B cell (primary cell): ENCODE results near the gene TBCEL. TPM values are rescaled to one million over a fixed set of nuclear protein-coding genes. Genes with fewer than 3 reads are reported as not detected.

Source experiments
- ATAC-seq: fragments of 200-7000 bp; cut with Tn5 transposase; one replicate; pipeline ENCODE4 v1.10.0; 2021; ENCODE audit warnings: low read depth, mild to moderate bottlenecking, moderate number of reproducible peaks, moderate library complexity
- CTCF ChIA-PET: fragments of 350-600 bp; sonication (Branson Sonifier 250); formaldehyde crosslinking; loops from one replicate; lab custom pipeline; 2021; ENCODE audit warnings: antibody characterized with exemption, inconsistent platforms; lab: Charles Lee
- POLR2A ChIA-PET: fragments of 350-600 bp; sonication (Branson Sonifier 250); formaldehyde crosslinking; loops from one replicate; lab custom pipeline; 2021; ENCODE audit warnings: antibody characterized with exemption; lab: Charles Lee
- DNase-seq: peaks from one replicate; pipeline ENCODE4 v3.0.0; 2013
- H2AFZ ChIP-seq: 2 replicates; pipeline ENCODE4 v1.6.1; 2012; ENCODE audit warnings: mild to moderate bottlenecking, low read depth, low read length; ENCODE audit not compliant: insufficient read depth, poor library complexity, severe bottlenecking
- H3K27ac ChIP-seq, 2 donors: 1 replicate in 1 of 2; 2 replicates in 1 of 2; pipeline ENCODE4 v1.5.1; 2012 to 2013; ENCODE audit warnings: low read length in 2 of 2, mild to moderate bottlenecking in 2 of 2, moderate library complexity in 1 of 2
- H3K27me3 ChIP-seq, 4 experiments: fragments of 200-600 bp in 1 of 4; sonication (generic) in 1 of 4; replicated peaks in 1 of 4; 1 replicate in 2 of 4; 2 replicates in 2 of 4; pipeline versions ENCODE4 v1.6.1 to v1.7.0; 2013 to 2016; ENCODE audit warnings: low read length in 3 of 4, mild to moderate bottlenecking in 2 of 4, mixed read lengths in 1 of 4, moderate library complexity in 1 of 4; ENCODE audit not compliant: insufficient read depth in 4 of 4, control insufficient read depth in 3 of 4; ENCODE audit errors: control extremely low read depth in 1 of 4
- H3K36me3 ChIP-seq, 2 experiments: replicated peaks in 1 of 2; 1 replicate in 1 of 2; 2 replicates in 1 of 2; pipeline versions ENCODE4 v1.6.1 to v1.7.1; 2013; ENCODE audit warnings: low read length in 1 of 2; ENCODE audit not compliant: insufficient read depth in 2 of 2, control insufficient read depth in 1 of 2; ENCODE audit errors: control extremely low read depth in 1 of 2, extremely low read depth in 1 of 2
- H3K4me1 ChIP-seq, 2 donors: fragments of 200-600 bp in 1 of 2; sonication (generic) in 1 of 2; 1 replicate in 1 of 2; 2 replicates in 1 of 2; pipeline versions ENCODE4 v1.5.1 to v1.6.1; 2013 to 2017; ENCODE audit warnings: low read length in 2 of 2; ENCODE audit not compliant: control insufficient read depth in 2 of 2, insufficient read depth in 2 of 2
- H3K4me2 ChIP-seq: replicated peaks from 2 replicates; pipeline ENCODE3; 2012; ENCODE audit warnings: mild to moderate bottlenecking, low read depth, low read length; ENCODE audit not compliant: poor library complexity, severe bottlenecking
- H3K4me3 ChIP-seq, 5 experiments: fragments of 200-600 bp in 1 of 5; sonication (generic) in 1 of 5; 1 replicate in 3 of 5; 2 replicates in 2 of 5; pipeline versions ENCODE4 v1.5.1 to v1.7.0; 2011 to 2016; ENCODE audit warnings: low read length in 4 of 5, mild to moderate bottlenecking in 4 of 5, low read depth in 2 of 5, control low read depth in 1 of 5, moderate library complexity in 1 of 5; ENCODE audit not compliant: insufficient read depth in 1 of 5; ENCODE audit errors: control extremely low read depth in 1 of 5, extremely low read depth in 1 of 5
- H3K79me2 ChIP-seq: fragments of 200-600 bp; sonication (generic); one replicate; pipeline ENCODE4 v1.6.0; 2016; ENCODE audit warnings: low read length; ENCODE audit not compliant: control insufficient read depth, insufficient read depth
- H3K9ac ChIP-seq: fragments of 200-600 bp; sonication (generic); 2 replicates; pipeline ENCODE4 v1.6.1; 2017; ENCODE audit warnings: mild to moderate bottlenecking, low read length, moderate library complexity
- H3K9me3 ChIP-seq, 3 donors: one replicate each; pipeline versions ENCODE4 v1.6.1 to v1.7.1; 2013; ENCODE audit warnings: low read length in 2 of 3; ENCODE audit not compliant: control insufficient read depth in 2 of 3, insufficient read depth in 1 of 3; ENCODE audit errors: control extremely low read depth in 1 of 3
- H4K20me1 ChIP-seq: 2 replicates; pipeline ENCODE4 v1.6.0; 2012; ENCODE audit warnings: mild to moderate bottlenecking, low read length; ENCODE audit not compliant: insufficient read depth, control insufficient read depth, poor library complexity, severe bottlenecking
- H3K27ac Mint-ChIP-seq: one replicate; pipeline ENCODE4 v1.8.0; 2021; ENCODE audit warnings: mixed read lengths
- H3K27me3 Mint-ChIP-seq: one replicate; pipeline ENCODE4 v1.8.0; 2021; ENCODE audit warnings: mixed read lengths
- H3K4me1 Mint-ChIP-seq: one replicate; pipeline ENCODE4 v1.8.0; 2021; ENCODE audit warnings: mixed read lengths
- H3K4me3 Mint-ChIP-seq: one replicate; pipeline ENCODE4 v1.8.0; 2021; ENCODE audit warnings: mixed read lengths
- H3K9me3 Mint-ChIP-seq: one replicate; pipeline ENCODE4 v1.8.0; 2022; ENCODE audit warnings: mixed read lengths; ENCODE audit not compliant: insufficient read depth
- EZH2 ChIP-seq: IDR thresholded peaks from 2 replicates; pipeline ENCODE4 v1.6.1; 2012; ENCODE audit warnings: borderline replicate concordance, low read depth, mild to moderate bottlenecking, moderate library complexity, low read length; ENCODE audit not compliant: insufficient read depth, poor library complexity, severe bottlenecking
- WGBS: methylation state at CpG from one replicate; pipeline ENCODE4 v1.1.5; 2013; ENCODE audit warnings: missing lambda C conversion rate; ENCODE audit not compliant: insufficient coverage; 5-methylcytosine and 5-hydroxymethylcytosine counted together
- intact Hi-C: fragments of 100-400 bp; cut with micrococcal nuclease; formaldehyde crosslinking; loops from one replicate; pipeline ENCODE4 v1.10.0; 2022
- polyA plus RNA-seq: library from polyadenylated mRNA; depleted of rRNA; stranded (reverse); fragments of >200 nt; gene quantifications from 2 replicates; pipeline ENCODE4 v1.2.3, GENCODE V29; 2012
- total RNA-seq, 2 donors: library from RNA; stranded (reverse); fragments of 120-200 nt in 1 of 2; gene quantifications; 1 replicate in 1 of 2; 2 replicates in 1 of 2; pipeline versions ENCODE4 v1.2.3 to v1.2.4, GENCODE V29; 2013 to 2022
- TF ChIP-seq, protein P1 (sequence below): fragments of 200-600 bp; IDR thresholded peaks from one replicate; pipeline ENCODE4 v1.8.0; 2022; ENCODE audit warnings: antibody characterized with exemption, mild to moderate bottlenecking

TBCEL gene
- total and polyA plus RNA-seq, 2 donors (not counting 1 experiment from before 2014, with no cell fraction given) = 3.5 to 22.8 TPM

DNA sequence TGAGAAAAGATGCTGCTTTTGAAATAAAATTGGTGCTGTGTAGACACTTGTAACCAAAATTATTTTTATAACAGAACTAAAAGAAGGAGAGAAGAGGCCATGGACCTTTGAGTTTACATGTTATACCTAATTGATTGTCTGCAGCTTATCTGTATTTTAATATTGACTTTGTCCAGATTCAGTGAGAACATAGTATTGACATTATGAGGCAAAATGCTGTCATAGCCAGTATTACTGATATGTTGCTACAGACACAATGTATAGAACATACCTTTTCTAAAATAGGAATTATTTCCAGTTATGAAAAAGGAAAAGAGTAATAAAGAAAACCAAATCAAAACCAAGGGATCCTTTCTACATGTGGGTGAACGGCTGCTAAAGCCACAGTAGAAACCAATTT, 65.7 kb downstream of the TBCEL start:
- no peak overlapping the region for H2AFZ ChIP-seq
- no peaks in the 10 kb centered on the region for H3K27me3 ChIP-seq
- no CpG with 5 or more reads among the region's 1 CpG for WGBS
- no peaks in the 10 kb centered on the region for H3K4me1 ChIP-seq
- CTCF ChIA-PET = no interaction called here
- H3K4me2 ChIP-seq = no peak overlapping the region
- ATAC-seq (no peak), DNase-seq (no peak)
- no peaks in the 10 kb centered on the region for H4K20me1 ChIP-seq
- H3K27ac ChIP-seq = no peak overlapping the region
- no peaks in the 10 kb centered on the region for H3K79me2 ChIP-seq
- intact Hi-C loops = no loop called here
- H3K4me3 ChIP-seq = no peak overlapping the region
- POLR2A ChIA-PET = no interaction called here
- H3K9me3 Mint-ChIP-seq = no peaks in the 10 kb centered on the region
- H3K27ac Mint-ChIP-seq = no peak overlapping the region
- no peak overlapping the region for H3K9ac ChIP-seq
- no peak overlapping the region for H3K4me3 Mint-ChIP-seq
- H3K9me3 ChIP-seq = no peaks in the 10 kb centered on the region
- peaks cover 0 to 14% of the 10 kb centered on the region in 2 experiments for H3K36me3 ChIP-seq
- peaks cover 4% of the 10 kb centered on the region for H3K4me1 Mint-ChIP-seq
- no peaks in the 10 kb centered on the region for H3K27me3 Mint-ChIP-seq
- no peak for TF ChIP-seq EZH2
- TF ChIP-seq, protein P1, sequence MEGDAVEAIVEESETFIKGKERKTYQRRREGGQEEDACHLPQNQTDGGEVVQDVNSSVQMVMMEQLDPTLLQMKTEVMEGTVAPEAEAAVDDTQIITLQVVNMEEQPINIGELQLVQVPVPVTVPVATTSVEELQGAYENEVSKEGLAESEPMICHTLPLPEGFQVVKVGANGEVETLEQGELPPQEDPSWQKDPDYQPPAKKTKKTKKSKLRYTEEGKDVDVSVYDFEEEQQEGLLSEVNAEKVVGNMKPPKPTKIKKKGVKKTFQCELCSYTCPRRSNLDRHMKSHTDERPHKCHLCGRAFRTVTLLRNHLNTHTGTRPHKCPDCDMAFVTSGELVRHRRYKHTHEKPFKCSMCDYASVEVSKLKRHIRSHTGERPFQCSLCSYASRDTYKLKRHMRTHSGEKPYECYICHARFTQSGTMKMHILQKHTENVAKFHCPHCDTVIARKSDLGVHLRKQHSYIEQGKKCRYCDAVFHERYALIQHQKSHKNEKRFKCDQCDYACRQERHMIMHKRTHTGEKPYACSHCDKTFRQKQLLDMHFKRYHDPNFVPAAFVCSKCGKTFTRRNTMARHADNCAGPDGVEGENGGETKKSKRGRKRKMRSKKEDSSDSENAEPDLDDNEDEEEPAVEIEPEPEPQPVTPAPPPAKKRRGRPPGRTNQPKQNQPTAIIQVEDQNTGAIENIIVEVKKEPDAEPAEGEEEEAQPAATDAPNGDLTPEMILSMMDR = no peak

DNA sequence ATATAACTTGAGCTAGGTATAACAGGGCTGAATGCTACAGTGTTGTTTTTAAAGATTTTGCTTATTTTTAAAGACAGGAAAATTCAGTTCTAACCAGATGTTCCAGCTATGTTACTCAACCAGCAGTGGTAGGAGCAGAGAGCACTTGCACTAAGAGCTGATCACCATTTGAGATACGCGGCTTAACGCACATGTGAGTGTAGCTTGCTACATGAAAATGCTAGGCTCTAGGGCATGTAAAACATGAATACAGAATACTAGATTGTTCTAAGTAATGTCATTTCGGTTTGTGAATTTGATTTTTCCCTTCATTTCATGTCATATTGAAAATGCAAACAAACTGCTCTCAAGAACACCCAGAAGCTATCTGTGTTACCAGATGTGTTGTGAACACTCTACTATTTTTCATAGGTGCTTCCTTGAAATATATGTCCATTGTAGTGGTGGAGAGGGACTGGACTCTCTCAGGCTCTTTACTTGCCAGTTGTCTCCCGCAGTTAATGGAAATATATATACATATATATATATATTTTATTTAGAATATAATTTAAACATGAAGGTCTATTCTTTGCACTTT, 66.3 kb downstream of the TBCEL start:
- no peak overlapping the region for H3K4me2 ChIP-seq
- Mint-ChIP-seq H3K9me3 (no peaks in the 10 kb centered on the region), H3K4me3 (no peak overlapping the region), H3K27me3 (no peaks in the 10 kb centered on the region), H3K4me1 (peaks cover 4% of the 10 kb centered on the region), H3K27ac (no peak overlapping the region)
- no peaks in the 10 kb centered on the region for H3K4me1 ChIP-seq
- TF ChIP-seq, protein P1 = no peak
- TF ChIP-seq EZH2 = no peak
- H3K9ac ChIP-seq = no peak overlapping the region
- no peak for ATAC-seq
- H2AFZ ChIP-seq = no peak overlapping the region
- CTCF ChIA-PET = interaction anchor here (0.6 to 0.9 kb wide), 2 partner anchors 22 to 38 kb away, joined by 3 read pairs; no protein-coding TSS in a partner anchor
- intact Hi-C loops = no loop called here
- 100% methylated on average over 2 of the region's 5 CpGs for WGBS
- DNase-seq = no peak
- no peaks in the 10 kb centered on the region for H4K20me1 ChIP-seq
- POLR2A ChIA-PET = no interaction called here
- H3K36me3 ChIP-seq = peaks cover 0 to 14% of the 10 kb centered on the region in 2 experiments
- no peaks in the 10 kb centered on the region for H3K79me2 ChIP-seq
- H3K27ac ChIP-seq = no peak overlapping the region
- no peak overlapping the region for H3K4me3 ChIP-seq
- H3K9me3 ChIP-seq = no peaks in the 10 kb centered on the region
- H3K27me3 ChIP-seq = no peaks in the 10 kb centered on the region
